ENCODE results near the gene TMC1.

The TMC1 gene

GRCh38 chr9:72680593-72681282 is 159.3 kb downstream of the TMC1 start:
- DNase-seq (ENCODE audit: low spot score), result no peak

DNA sequence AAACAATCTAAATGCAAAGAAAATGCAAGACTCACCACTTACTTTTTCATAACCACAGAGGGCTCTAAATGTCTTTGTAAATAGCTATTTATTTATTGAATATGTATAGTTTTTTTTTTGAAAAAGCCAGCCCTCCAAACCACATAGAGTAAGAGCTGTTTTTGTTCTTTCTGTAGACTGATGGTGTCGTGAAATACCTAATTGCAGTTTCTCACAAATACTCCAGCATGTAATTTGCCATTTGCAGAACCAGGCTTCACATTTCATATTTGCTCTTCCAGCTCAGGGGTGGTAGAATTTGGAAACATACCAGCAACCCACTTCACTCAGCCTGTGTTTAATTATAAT is 159.8 kb downstream of the TMC1 start:
- no peak for DNase-seq (ENCODE audit: low spot score)

GRCh38 chr9:72684615-72685014 is 163.2 kb downstream of the TMC1 start:
- no peak for DNase-seq (ENCODE audit: low spot score)

DNA sequence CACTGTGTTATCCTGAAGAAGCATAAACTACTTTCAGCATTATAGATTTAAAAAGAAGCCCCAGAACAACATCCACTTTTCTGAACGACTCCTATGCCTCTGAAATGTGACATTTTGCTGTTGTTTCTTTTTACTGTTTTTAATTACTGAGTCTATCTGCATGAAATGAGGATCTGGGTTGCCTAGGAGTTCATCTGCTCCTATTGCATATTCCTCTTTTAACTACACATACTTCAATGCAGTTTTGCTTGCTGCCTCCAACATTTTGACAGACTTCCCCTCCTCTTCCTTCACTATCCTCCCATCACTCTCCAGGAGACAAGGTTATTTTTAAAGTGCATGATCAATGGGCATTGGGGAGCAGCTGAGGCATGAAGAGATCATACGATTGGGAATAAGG is 164.5 kb downstream of the TMC1 start:
- no peak for DNase-seq (ENCODE audit: low spot score)

DNA sequence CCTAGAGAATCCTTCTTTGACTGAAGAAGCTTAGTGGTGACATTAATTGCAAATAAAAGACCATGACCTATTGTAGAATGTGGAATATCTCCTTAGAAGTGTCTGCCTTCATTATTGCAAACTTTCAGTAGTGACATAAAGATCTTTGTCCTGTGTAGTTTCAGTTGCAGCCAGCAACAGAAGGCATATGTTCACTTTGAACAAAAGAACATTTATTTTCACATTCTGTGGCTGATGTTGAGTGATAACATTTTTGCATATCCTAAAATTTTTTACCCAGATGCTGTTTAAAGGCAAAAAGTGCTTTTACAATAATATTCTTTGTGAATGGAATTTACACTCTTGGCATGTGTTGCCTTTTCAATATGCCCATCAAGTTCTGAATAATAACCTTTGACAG is 165.9 kb downstream of the TMC1 start:
- DNase-seq (ENCODE audit: low spot score), result no peak

GRCh38 chr9:72691671-72692070 is 170.3 kb downstream of the TMC1 start:
- no peak for DNase-seq (ENCODE audit: low spot score)

GRCh38 chr9:72695365-72695764 is 174.0 kb downstream of the TMC1 start:
- DNase-seq (ENCODE audit: low spot score), result no peak

- DNase-seq (ENCODE audit: low spot score), result no peak
Measured at GRCh38 chr9:72696511-72696910, 175.1 kb downstream of the TMC1 start.

DNA sequence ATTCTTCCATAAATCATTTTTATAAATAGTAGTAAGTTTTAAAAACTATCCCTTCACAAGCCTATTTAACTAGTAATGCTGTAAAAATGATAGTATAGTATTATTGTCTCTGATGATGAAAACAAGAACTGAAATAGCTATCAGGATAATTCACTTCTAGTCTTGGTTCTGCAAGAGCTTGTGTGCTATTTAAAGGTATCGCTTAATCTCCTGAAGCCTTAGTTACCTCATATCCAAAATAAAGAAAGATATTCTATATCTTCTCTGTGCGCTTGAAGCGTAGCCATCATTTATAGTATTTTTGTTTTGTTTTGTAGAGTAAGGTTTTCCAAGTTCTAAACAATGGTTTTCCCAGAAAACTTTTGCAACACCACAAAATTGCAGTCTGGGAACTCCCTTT is 180.1 kb downstream of the TMC1 start:
- DNase-seq (ENCODE audit: low spot score), result no peak

- peak; percentile 63 for DNase-seq (ENCODE audit: low spot score)
Measured at GRCh38 chr9:72703574-72703973, 182.2 kb downstream of the TMC1 start.

DNA sequence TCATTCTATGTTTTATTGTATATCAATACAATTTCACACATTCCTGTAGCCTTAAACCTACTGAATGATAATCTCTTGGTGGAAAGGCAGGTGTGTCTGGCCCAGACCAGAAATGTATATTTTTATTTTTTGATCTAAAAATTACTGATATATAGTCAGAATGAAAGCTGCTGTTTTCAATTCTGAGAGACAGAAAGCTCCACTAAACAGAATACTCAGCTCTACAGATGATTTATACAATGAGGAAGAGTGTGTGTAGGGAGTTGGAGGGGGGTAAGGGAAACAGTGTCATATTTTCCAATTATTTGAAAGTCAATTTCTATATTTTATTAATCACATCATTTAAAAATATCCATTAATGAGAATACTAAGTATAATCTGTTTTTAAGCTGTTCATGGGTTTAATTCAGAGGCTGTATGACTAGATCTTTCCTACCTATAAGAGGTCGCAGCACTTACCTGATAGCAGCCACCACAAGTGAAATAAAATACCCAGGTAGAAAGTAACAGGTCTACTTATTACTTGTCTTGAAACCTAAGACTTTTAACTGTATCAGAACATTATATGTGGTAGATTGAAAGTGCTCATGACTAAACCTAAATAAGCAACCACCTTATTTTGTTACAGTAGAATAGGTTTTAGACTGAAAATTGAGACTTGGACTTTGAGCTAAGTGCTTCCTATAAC is 183.4 kb downstream of the TMC1 start:
- no peak for DNase-seq (ENCODE audit: low spot score)

- no peak for DNase-seq (ENCODE audit: low spot score)
Measured at GRCh38 chr9:72718503-72718902, 197.1 kb downstream of the TMC1 start.

DNA sequence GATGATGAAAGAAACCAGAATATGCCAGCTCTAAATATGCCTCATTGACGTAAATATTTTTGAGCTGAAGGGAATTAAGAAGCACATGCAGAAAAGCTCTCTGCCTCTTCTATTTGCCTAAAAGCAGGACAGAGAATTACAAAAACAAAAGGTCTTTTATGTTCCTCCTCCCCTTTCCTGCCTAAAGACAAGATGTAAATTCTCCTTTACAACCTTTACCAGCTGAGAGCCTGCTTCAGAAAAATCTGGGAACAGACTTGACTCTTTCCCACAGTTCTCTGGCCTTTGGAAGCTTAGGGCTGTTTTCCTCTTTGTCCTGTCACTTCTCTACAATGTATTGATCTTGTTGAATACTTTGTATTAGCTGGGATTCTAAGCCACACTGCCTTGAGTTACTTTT is 199.7 kb downstream of the TMC1 start:
- no peak for DNase-seq (ENCODE audit: low spot score)

DNA sequence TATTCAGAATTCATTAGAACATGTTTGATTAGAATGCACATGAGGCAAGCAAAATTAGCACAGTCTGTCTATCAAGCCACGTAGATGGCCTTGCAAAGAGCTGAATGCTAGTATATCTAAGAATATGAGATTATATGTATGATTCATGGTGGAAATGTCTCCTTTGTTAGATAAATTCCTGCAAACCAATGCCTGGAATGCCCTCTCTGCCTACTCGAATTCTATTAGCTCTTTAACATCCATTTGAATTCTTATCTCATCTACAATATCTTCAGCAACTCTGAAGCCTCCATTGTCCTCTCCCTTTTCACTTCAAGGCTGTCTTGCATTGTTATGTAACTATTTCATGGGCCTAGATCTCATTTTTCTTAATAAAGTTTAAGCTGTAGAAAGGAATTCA is 205.5 kb downstream of the TMC1 start:
- no peak for DNase-seq (ENCODE audit: low spot score)

DNA sequence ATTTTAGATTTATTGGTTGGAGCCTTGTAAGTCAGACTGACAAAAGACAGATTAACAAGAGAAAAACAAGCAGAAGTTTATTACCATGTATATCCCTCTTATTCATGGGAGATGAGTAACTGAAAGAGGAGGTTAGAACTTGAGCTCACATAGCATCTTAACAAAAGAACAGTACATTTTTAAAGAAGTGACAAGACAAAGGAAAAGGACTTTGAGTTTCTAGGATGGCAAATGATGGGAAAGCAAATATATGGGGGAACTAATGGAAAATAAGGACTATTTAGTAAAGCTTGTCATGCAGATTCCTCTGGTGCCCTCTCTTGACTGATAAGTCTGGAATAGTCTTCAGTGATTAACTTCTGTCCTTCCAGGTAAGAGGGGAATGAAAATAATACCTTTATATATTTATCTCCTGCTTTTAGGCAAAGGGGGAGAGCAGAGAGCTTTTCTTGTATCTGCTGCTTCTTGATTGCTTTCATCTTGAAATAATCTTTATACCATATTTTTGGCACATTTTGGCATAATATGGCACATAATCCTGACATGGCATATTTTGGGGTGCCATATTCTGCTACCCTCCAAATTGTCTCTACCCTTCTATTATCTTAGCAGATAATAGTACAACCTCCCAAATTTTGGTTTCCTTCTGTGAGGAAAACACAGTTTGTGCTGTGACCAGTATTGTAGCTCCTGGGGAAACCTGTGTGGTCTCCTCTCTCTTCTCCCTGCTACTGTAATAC is 206.8 kb downstream of the TMC1 start:
- DNase-seq (ENCODE audit: low spot score), result no peak

GRCh38 chr9:72733895-72734294 is 212.5 kb downstream of the TMC1 start:
- no peak for DNase-seq (ENCODE audit: low spot score)

DNA sequence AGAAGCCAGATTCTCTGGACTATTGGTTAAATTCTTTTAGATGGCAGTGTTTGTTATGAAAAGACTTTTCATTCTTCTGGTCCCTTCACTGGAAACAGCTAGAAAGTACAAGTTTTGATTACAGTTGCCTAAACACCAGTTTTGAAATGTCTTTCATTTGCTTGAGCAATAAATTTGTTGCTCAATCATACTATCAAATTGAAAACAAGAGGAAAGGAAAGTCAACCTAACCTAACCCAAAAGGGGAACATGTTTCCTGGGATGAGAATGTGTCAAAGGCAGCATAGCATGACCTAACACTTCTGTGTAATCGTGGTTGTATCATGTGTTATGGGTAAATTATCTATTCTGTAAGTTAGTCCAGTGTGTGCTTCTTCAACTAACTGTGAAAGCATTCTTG is 213.2 kb downstream of the TMC1 start:
- DNase-seq (ENCODE audit: low spot score), result no peak

- no peak for DNase-seq (ENCODE audit: low spot score)
Measured at GRCh38 chr9:72743836-72744235, 222.4 kb downstream of the TMC1 start.

DNA sequence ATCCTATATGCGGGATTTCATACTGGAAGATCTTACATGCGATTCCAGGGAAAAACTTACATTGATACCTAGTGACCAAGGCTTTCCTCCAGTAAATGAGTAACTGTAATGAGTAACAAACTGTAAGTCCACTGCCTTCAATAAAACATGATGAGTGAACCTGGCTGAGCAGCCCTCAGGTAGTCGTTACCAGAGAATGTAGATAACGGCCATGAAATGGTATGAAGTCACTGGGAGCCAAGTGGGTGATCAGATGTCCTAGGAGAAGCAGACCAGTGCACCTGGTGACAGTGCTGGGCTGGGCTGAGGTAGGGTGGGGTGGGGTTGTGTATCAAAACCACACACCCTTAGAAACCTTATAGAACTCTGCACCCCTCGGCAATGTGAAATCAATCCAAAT is 227.9 kb downstream of the TMC1 start:
- no peak for DNase-seq (ENCODE audit: low spot score)

GRCh38 chr9:72751541-72751940 is 230.1 kb downstream of the TMC1 start:
- DNase-seq (ENCODE audit: low spot score), result no peak

DNA sequence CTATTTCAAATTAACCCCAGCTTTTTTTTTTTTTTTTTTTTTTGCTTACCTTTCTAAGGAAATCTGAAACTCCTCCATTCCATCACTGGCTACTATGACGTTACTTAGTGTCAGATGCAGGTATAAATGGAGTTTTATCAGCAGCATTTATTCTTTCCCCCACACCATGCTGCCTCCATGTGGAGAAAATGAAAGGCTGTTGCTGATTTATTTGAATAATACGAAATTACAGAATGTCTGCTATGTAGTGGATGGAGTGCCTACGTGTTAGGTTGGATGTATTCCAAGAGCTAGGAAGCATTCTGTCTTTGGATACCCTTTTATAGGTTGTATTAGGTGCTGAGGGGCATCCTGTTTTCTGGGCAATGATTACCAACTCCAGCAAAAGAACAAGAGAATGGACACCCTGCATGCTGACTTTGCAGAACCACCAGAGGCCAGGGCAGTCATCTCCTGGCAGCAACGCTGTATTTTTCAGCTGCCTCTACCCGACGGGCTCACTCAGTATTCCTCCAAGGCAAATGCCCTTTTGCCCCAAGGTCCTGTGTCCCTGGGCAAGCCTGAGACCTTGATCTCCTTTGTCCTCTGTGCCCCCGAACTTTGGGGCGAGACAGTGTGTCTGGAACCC is 232.0 kb downstream of the TMC1 start:
- peak; percentile 34 for DNase-seq (ENCODE audit: low spot score)

DNA sequence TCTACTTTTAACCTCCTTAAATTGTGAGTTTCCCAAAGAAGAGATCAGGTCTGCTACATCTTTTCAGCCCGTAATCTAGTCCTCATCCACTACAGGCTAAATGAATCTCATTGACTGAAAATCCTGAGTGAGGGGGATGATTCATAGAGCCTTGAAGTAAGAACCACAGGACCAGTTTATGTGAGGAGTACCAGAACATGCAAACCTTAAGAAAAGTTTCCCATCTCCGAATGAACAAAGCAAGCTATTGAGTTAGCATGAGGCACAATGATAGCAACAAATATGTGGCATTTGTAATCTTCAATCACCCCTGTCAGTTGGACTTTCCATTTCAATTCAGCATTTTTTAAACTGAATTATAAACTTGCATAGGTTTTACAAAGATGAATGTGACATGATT is 234.4 kb downstream of the TMC1 start:
- DNase-seq (ENCODE audit: low spot score), result no peak

- no peak for DNase-seq (ENCODE audit: low spot score)
Measured at GRCh38 chr9:72758944-72759343, 237.5 kb downstream of the TMC1 start.

Data from AG08395 (cell line).